ENCODE measurements around the gene EFTUD2. TPM values are rescaled to one million over a fixed set of nuclear protein-coding genes. Genes with fewer than 3 reads are reported as not detected.

The EFTUD2 gene
- 63.1 and 67.2 TPM in 2 replicates for total RNA-seq

GRCh38 chr17:44899074-44899782, at the start of gene EFTUD2:
EFTUD2 (minus strand) TSS chr17:44899445; CDS start chr17:44894521, 4,924 bp downstream.

GRCh38 chr17:44947461-44948314, 48.4 kb upstream of the EFTUD2 start, which contains the start of gene KIF18B:
KIF18B (minus strand) TSS chr17:44947773; CDS start chr17:44936344, 11,429 bp downstream.

GRCh38 chr17:44915321-44915726, 16.1 kb upstream of the EFTUD2 start, which contains the start of gene GFAP:
GFAP (minus strand) TSS chr17:44915500; CDS start chr17:44915486, 14 bp downstream.

GRCh38 chr17:44847586-44847985, 51.7 kb downstream of the EFTUD2 start, which contains the start of gene HIGD1B:
HIGD1B (plus strand) TSS chr17:44847883; CDS start chr17:44848153, 270 bp downstream.

GRCh38 chr17:44829523-44830358, 69.5 kb downstream of the EFTUD2 start, which contains the start of gene GJC1:
GJC1 (minus strand) TSS chr17:44830287; CDS start chr17:44805817, 24,470 bp downstream.

Other genes starting within 250 kb of the EFTUD2 start
- gene MEIOC, start 243.0 kb downstream of the EFTUD2 start, total RNA-seq = not detected in 2 replicates
- gene CCDC43, start 209.7 kb downstream of the EFTUD2 start, total RNA-seq = 21.0 and 28.4 TPM in 2 replicates
- gene DBF4B, start 190.8 kb downstream of the EFTUD2 start, total RNA-seq = 7.8 and 9.5 TPM in 2 replicates
- gene ADAM11, start 140.5 kb downstream of the EFTUD2 start, total RNA-seq = 0.29 and 0.53 TPM in 2 replicates
- gene GJC1, start 69.2 kb downstream of the EFTUD2 start, total RNA-seq = 11.0 and 24.3 TPM in 2 replicates
- not detected in 2 replicates for gene HIGD1B, start 51.6 kb downstream of the EFTUD2 start, total RNA-seq
- gene GFAP, start 16.1 kb upstream of the EFTUD2 start, total RNA-seq = 0.29 and 0.53 TPM in 2 replicates
- 11.2 and 12.4 TPM in 2 replicates for gene KIF18B, start 48.3 kb upstream of the EFTUD2 start, total RNA-seq
- 3.2 and 9.0 TPM in 2 replicates for gene C1QL1, start 68.9 kb upstream of the EFTUD2 start, total RNA-seq
- gene DCAKD, start 152.2 kb upstream of the EFTUD2 start, total RNA-seq = 62.4 and 64.0 TPM in 2 replicates
- 113 and 146 TPM in 2 replicates for gene NMT1, start 161.9 kb upstream of the EFTUD2 start, total RNA-seq
- 38.6 and 42.9 TPM in 2 replicates for gene PLCD3, start 233.1 kb upstream of the EFTUD2 start, total RNA-seq
- gene ACBD4, start 236.2 kb upstream of the EFTUD2 start, total RNA-seq = 4.0 and 9.9 TPM in 2 replicates
- gene HEXIM1, start 249.0 kb upstream of the EFTUD2 start, total RNA-seq = 15.6 and 19.3 TPM in 2 replicates

Measured in myometrial cell (primary cell).